Mucosa of stomach (tissue), 1 donor: ENCODE measurements around the gene HDGFL2.
A peak's percentile ranks its signal among the peaks of the same experiment; 100 is the strongest.

ENCODE experiments used
- H3K27me3 ChIP-seq: one replicate; pipeline ENCODE4 v1.7.0; 2013; ENCODE audit warnings: mild to moderate bottlenecking, low read length; ENCODE audit not compliant: control insufficient read depth, insufficient read depth
- H3K36me3 ChIP-seq: one replicate; pipeline ENCODE4 v1.7.0; 2013; ENCODE audit warnings: low read length; ENCODE audit not compliant: control insufficient read depth, insufficient read depth
- H3K4me1 ChIP-seq: one replicate; pipeline ENCODE4 v1.7.0; 2013; ENCODE audit warnings: mild to moderate bottlenecking, low read length; ENCODE audit not compliant: control insufficient read depth, insufficient read depth
- H3K4me3 ChIP-seq: one replicate; pipeline ENCODE4 v1.7.0; 2013; ENCODE audit warnings: low read length
- H3K9ac ChIP-seq: one replicate; pipeline ENCODE4 v1.7.0; 2013; ENCODE audit warnings: mild to moderate bottlenecking, low read length, moderate library complexity
- H3K9me3 ChIP-seq: one replicate; pipeline ENCODE4 v1.7.0; 2013; ENCODE audit warnings: mild to moderate bottlenecking, low read length, moderate library complexity; ENCODE audit not compliant: control insufficient read depth
- donor health status: Pancreatic carcinoma.

Gene HDGFL2

DNA sequence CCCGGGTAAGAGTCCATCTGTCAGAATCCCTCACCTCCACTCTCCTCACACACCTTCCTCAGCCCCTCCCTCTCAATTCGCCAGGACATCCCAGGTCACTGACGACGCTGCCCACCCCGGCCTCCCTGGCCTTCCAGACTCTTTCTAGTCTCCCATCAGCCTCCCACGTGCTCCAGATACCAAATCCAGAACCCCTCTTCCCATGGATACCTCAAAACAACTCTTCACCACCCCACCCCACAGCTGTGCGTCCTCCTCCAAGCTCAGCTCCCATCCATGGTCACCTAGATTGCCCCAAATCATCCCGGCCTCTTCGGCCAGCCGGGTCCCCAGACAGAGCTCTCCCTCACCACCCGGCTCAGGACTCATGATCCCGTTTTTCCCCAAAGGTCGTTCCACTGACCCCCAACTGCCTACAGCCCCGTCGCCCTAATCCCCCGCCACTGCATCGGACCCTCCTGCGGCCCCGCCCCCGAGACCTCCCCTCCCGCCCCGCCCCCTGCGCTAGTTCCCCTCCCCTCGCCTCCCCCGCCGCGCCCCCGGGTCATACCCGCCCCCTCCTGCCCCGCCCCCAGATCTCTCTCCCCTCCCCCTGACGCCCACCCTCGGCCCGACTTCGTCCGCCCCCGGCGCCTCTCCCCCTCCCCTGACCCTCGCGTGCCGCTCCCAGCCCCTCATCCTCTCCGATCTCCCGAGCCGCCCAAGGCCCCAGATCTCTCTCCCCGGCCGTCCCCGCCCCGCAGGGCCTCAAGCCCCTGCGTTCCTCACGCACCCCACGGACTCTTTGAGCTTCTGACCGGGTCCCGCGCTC lies 15.0 kb upstream of the HDGFL2 start:
- no peaks in the 10 kb centered on the region for H3K36me3 ChIP-seq
- peak overlapping the region; percentile 25 for H3K4me3 ChIP-seq
- H3K27me3 ChIP-seq = no peaks in the 10 kb centered on the region
- peaks cover 10% of the 10 kb centered on the region for H3K4me1 ChIP-seq
- H3K9me3 ChIP-seq = no peaks in the 10 kb centered on the region
- peak overlapping the region; percentile 76 for H3K9ac ChIP-seq

GRCh38 chr19:4457654-4458395 lies 14.3 kb upstream of the HDGFL2 start, which contains the start of gene UBXN6:
Gene UBXN6, minus strand, starts transcription at chr19:4457794. Its CDS starts 97 bp downstream, at chr19:4457697.
- H3K27me3 ChIP-seq = no peaks in the 10 kb centered on the region
- no peaks in the 10 kb centered on the region for H3K9me3 ChIP-seq
- H3K36me3 ChIP-seq = no peaks in the 10 kb centered on the region
- H3K4me1 ChIP-seq = peaks cover 10% of the 10 kb centered on the region
- peak within 1 kb of the TSS; percentile 25 for H3K4me3 ChIP-seq
- H3K9ac ChIP-seq = peak within 1 kb of the TSS; percentile 76

DNA sequence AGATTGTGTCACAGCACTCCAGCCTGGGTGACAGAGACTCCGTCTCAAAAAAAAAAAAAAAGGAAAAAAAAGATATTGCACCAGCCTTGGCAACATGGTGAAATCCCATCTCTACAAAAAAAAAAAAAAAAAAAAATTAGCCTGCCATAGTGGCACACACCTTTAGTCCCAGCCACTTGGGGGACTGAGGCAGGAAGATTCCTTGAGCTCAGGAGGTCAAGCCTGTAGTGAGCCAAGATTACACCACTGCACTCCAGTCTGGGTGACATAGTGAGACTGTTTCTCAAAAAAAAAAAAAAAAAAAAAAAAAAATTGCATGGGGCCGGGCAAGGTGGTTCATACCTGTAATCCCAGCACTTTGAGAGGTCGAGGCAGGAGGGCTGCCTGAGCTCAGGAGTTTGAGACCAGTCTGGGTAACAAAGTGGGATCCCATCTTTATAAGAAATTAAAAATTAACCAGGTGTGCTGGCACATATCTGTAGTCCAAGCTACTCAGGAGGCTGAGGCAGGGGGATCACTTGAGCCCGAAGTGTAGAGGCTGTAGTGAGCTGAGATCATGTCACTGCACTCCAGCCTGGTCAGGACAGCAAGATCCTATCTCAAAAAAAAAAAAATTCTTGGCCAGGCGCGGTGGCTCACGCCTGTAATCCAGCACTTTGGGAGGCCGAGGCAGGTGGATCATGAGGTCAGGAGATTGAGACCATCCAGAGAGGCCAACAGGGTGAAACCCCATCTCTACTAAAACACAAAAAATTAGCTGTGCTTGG lies 7.1 kb upstream of the HDGFL2 start:
- H3K4me3 ChIP-seq = no peak overlapping the region
- H3K9me3 ChIP-seq = no peaks in the 10 kb centered on the region
- no peak overlapping the region for H3K9ac ChIP-seq
- no peaks in the 10 kb centered on the region for H3K4me1 ChIP-seq
- no peaks in the 10 kb centered on the region for H3K36me3 ChIP-seq
- no peaks in the 10 kb centered on the region for H3K27me3 ChIP-seq

DNA sequence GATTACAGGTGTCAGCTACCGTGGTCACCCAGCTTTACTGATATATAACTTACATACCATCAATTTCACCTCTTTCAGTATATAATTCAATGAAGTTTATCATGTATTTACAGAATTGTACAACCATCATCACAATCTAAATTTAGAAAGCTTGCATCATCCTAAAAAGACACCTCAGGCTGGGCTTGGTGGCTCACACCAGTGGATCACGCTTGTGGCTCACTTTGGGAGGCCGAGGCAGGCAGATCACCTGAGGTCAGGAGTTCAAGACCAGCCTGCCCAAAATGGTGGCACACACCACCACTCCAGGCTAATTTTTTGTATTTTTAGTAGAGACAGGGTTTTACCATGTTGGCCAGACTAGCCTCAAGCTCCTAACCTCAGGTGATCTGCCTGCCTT lies 4.3 kb upstream of the HDGFL2 start:
- Histone ChIP-seq H3K4me3 (no peak overlapping the region), H3K4me1 (peaks cover 1% of the 10 kb centered on the region), H3K9me3 (no peaks in the 10 kb centered on the region), H3K36me3 (no peaks in the 10 kb centered on the region), H3K27me3 (no peaks in the 10 kb centered on the region), H3K9ac (no peak overlapping the region)

GRCh38 chr19:4471403-4472173 lies 509 bp upstream of the HDGFL2 start:
- Histone ChIP-seq H3K4me3 (peak overlapping the region; percentile 26), H3K36me3 (no peaks in the 10 kb centered on the region), H3K9ac (peak overlapping the region; percentile 63), H3K4me1 (peaks cover 12% of the 10 kb centered on the region), H3K27me3 (no peaks in the 10 kb centered on the region), H3K9me3 (no peaks in the 10 kb centered on the region)

- Histone ChIP-seq H3K36me3 (no peaks in the 10 kb centered on the region), H3K4me1 (peaks cover 12% of the 10 kb centered on the region), H3K4me3 (peak overlapping the region; percentile 41), H3K9me3 (no peaks in the 10 kb centered on the region), H3K27me3 (no peaks in the 10 kb centered on the region), H3K9ac (peak overlapping the region; percentile 83)
These were observed 1.1 kb downstream of the HDGFL2 start for GRCh38 chr19:4473011-4473762.

- H3K27me3 ChIP-seq = no peaks in the 10 kb centered on the region
- H3K36me3 ChIP-seq = no peaks in the 10 kb centered on the region
- H3K4me3 ChIP-seq = no peak overlapping the region
- H3K9ac ChIP-seq = no peak overlapping the region
- H3K4me1 ChIP-seq = peaks cover 12% of the 10 kb centered on the region
- H3K9me3 ChIP-seq = no peaks in the 10 kb centered on the region
These were observed 1.8 kb downstream of the HDGFL2 start for GRCh38 chr19:4473763-4474513.

DNA sequence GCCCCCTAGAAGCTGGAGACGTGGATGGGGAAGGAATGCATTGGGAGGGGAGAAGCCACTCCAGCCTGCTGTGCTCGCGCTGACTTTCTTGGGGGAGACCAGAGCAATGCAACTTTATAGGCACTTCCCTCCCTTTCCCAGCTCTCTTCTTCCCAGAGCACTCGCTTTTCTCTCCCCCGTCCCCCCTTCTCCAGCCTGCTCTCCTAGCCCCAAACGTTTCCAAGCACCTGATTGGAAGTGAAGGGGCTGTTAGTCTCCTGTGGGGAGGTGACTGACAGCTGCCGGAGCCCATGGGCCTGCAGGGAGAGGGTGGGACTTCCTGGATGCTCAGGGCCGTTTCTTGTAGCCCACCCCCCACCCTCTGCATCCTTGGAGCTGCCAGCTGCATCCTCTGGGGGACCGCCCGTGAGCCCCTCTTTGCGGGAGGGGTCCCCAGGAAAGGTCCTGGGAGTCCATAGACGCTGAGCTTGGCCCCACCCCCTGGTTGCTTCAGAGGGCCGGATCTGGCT lies 2.5 kb downstream of the HDGFL2 start:
- H3K9me3 ChIP-seq = no peaks in the 10 kb centered on the region
- no peak overlapping the region for H3K4me3 ChIP-seq
- no peaks in the 10 kb centered on the region for H3K36me3 ChIP-seq
- no peak overlapping the region for H3K9ac ChIP-seq
- H3K27me3 ChIP-seq = no peaks in the 10 kb centered on the region
- peaks cover 12% of the 10 kb centered on the region for H3K4me1 ChIP-seq

- Histone ChIP-seq H3K36me3 (no peaks in the 10 kb centered on the region), H3K27me3 (no peaks in the 10 kb centered on the region), H3K4me3 (no peak overlapping the region)
These were observed 5.1 kb downstream of the HDGFL2 start for GRCh38 chr19:4477034-4477801.

More at GRCh38 chr19:4477034-4477801, 5.1 kb downstream of the HDGFL2 start:
- no peak overlapping the region for H3K9ac ChIP-seq
- peaks cover 12% of the 10 kb centered on the region for H3K4me1 ChIP-seq
- no peaks in the 10 kb centered on the region for H3K9me3 ChIP-seq
